ENCODE measurements around the gene CBS. TPM values are rescaled to one million over a fixed set of nuclear protein-coding genes. Genes with fewer than 3 reads are reported as not detected.

The CBS gene
- total RNA-seq, 1 experiment from 2014 or later = 126 TPM

DNA sequence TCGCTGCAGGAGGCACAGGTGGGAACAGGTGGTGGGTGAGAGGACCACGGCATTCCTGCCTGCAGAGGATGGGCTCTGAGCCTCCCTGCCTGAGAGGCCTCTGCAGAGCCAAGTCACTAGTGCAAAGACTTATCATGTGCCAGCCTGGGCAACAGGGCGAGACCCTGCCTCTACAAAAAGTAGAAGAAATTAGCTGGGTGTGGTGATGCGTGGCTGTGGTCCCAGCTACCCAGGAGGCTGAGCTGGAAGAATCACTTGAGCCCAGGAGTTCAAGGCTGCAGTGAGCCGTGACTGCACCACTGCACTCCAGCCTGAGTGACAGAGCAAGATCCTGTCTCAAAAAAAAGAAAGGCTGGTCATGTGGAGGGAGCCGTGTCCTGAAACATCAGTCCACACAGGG lies 54.9 kb downstream of the CBS start:
- no peak for DNase-seq (ENCODE audit: low spot score)
- ChIA-PET CTCF (no interaction called here), POLR2A (ENCODE audit: low non-redundant PET) (no interaction called here)
- Histone ChIP-seq H3K36me3 (ENCODE audit: insufficient read depth, low read length, poor library complexity, severe bottlenecking) (peaks cover 8% of the 10 kb centered on the region), H3K9me3 (ENCODE audit: low read depth, low read length, poor library complexity, severe bottlenecking) (no peaks in the 10 kb centered on the region), H3K27ac (ENCODE audit: low read depth, low read length, poor library complexity, severe bottlenecking) (no peak overlapping the region), H3K4me3 (ENCODE audit: low read depth, low read length, poor library complexity, severe bottlenecking) (no peak overlapping the region), H3K4me1 (ENCODE audit: insufficient read depth, low read length, poor library complexity, severe bottlenecking) (peaks cover 7% of the 10 kb centered on the region), H3K27me3 (replicated peaks; ENCODE audit: insufficient read depth, low read depth, low read length, poor library complexity) (no peaks in the 10 kb centered on the region)
- intact Hi-C loops (cut with micrococcal nuclease; ENCODE audit: unreplicated experiment) = no loop called here
- no peak for TF ChIP-seq EZH2 (IDR thresholded peaks at IDR 0.05; ENCODE audit: borderline replicate concordance, low read depth, low read length, poor library complexity, severe bottlenecking)
- TF ChIP-seq, protein P1, sequence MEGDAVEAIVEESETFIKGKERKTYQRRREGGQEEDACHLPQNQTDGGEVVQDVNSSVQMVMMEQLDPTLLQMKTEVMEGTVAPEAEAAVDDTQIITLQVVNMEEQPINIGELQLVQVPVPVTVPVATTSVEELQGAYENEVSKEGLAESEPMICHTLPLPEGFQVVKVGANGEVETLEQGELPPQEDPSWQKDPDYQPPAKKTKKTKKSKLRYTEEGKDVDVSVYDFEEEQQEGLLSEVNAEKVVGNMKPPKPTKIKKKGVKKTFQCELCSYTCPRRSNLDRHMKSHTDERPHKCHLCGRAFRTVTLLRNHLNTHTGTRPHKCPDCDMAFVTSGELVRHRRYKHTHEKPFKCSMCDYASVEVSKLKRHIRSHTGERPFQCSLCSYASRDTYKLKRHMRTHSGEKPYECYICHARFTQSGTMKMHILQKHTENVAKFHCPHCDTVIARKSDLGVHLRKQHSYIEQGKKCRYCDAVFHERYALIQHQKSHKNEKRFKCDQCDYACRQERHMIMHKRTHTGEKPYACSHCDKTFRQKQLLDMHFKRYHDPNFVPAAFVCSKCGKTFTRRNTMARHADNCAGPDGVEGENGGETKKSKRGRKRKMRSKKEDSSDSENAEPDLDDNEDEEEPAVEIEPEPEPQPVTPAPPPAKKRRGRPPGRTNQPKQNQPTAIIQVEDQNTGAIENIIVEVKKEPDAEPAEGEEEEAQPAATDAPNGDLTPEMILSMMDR (conservative IDR thresholded peaks at IDR 0.05; ENCODE audit: low read depth, low read length) = no peak
- no TSS peak for BruUV-seq (replicated peaks)

DNA sequence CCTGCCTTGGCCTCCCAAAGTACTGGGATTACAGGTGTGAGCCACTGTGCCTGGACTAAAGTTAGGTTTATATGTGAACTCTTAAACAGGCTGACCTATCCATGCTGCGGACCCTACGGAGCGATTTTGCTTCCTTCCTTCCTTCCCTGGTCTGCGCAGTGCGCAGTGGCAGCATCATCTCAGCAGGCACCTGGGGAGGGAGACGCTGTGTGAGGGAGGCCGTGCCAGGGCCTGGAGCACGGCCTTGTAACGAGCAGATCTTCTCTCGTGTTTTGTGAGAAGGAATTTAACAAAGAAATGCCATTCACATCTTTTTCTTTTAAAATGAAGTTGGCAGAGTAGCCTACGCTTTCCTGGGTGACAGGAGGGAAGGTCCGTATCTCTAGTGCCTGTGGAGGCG lies 55.5 kb downstream of the CBS start:
- no peaks in the 10 kb centered on the region for H3K9me3 ChIP-seq (ENCODE audit: low read depth, low read length, poor library complexity, severe bottlenecking)
- ChIA-PET POLR2A (ENCODE audit: low non-redundant PET) (no interaction called here), CTCF (no interaction called here)
- no peaks in the 10 kb centered on the region for H3K27me3 ChIP-seq (replicated peaks; ENCODE audit: insufficient read depth, low read depth, low read length, poor library complexity)
- intact Hi-C loops (cut with micrococcal nuclease; ENCODE audit: unreplicated experiment) = no loop called here
- no peak overlapping the region for H3K27ac ChIP-seq (ENCODE audit: low read depth, low read length, poor library complexity, severe bottlenecking)
- peaks cover 8% of the 10 kb centered on the region for H3K36me3 ChIP-seq (ENCODE audit: insufficient read depth, low read length, poor library complexity, severe bottlenecking)
- H3K4me3 ChIP-seq (ENCODE audit: low read depth, low read length, poor library complexity, severe bottlenecking) = no peak overlapping the region
- no TSS peak for BruUV-seq (replicated peaks)
- H3K4me1 ChIP-seq (ENCODE audit: insufficient read depth, low read length, poor library complexity, severe bottlenecking) = peaks cover under 1% of the 10 kb centered on the region
- no peak for TF ChIP-seq EZH2 (IDR thresholded peaks at IDR 0.05; ENCODE audit: borderline replicate concordance, low read depth, low read length, poor library complexity, severe bottlenecking)
- TF ChIP-seq, protein P1 (conservative IDR thresholded peaks at IDR 0.05; ENCODE audit: low read depth, low read length) = no peak
- no peak for DNase-seq (ENCODE audit: low spot score)

DNA sequence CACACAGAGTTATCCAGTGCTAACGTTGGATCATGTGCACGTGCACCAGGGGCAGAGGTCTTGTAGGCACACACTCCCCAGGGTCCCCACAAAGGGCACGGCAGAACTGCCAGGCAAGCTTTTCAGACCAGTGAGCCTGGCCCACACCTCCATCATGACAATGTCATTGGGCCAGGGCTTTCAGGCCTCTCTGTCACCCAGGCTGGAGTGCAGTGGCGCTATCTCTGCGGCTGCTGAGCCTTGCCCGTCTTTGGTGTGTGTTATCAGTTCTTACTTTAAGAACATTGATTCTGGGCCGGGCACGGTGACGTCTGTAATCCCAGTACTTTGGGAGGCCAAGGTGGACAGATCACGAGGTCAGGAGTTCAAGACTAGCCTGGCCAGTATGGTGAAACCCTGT lies 57.1 kb downstream of the CBS start:
- CTCF ChIA-PET = no interaction called here

More for the DNA sequence above, 57.1 kb downstream of the CBS start:
- Histone ChIP-seq H3K27ac (ENCODE audit: low read depth, low read length, poor library complexity, severe bottlenecking) (no peak overlapping the region), H3K9me3 (ENCODE audit: low read depth, low read length, poor library complexity, severe bottlenecking) (no peaks in the 10 kb centered on the region), H3K27me3 (replicated peaks; ENCODE audit: insufficient read depth, low read depth, low read length, poor library complexity) (no peaks in the 10 kb centered on the region), H3K4me3 (ENCODE audit: low read depth, low read length, poor library complexity, severe bottlenecking) (no peak overlapping the region), H3K36me3 (ENCODE audit: insufficient read depth, low read length, poor library complexity, severe bottlenecking) (peaks cover 14% of the 10 kb centered on the region), H3K4me1 (ENCODE audit: insufficient read depth, low read length, poor library complexity, severe bottlenecking) (no peaks in the 10 kb centered on the region)
- TF ChIP-seq EZH2 (IDR thresholded peaks at IDR 0.05; ENCODE audit: borderline replicate concordance, low read depth, low read length, poor library complexity, severe bottlenecking) = no peak
- TF ChIP-seq, protein P1 (conservative IDR thresholded peaks at IDR 0.05; ENCODE audit: low read depth, low read length) = no peak
- intact Hi-C loops (cut with micrococcal nuclease; ENCODE audit: unreplicated experiment) = no loop called here
- no peak for DNase-seq (ENCODE audit: low spot score)
- POLR2A ChIA-PET (ENCODE audit: low non-redundant PET) = no interaction called here
- no TSS peak for BruUV-seq (replicated peaks)

All from A673 (cell line).